ENCODE measurements around the gene DDX54. TPM values are rescaled to one million over a fixed set of nuclear protein-coding genes. Genes with fewer than 3 reads are reported as not detected.

DDX54 gene
- polyA plus RNA-seq, 1 donor: 51.1 TPM

GRCh38 chr12:113134071-113134470 is 51.2 kb downstream of the DDX54 start:
- no peak for DNase-seq
- Histone ChIP-seq H3K36me3 (ENCODE audit: control insufficient read depth, insufficient read depth, low read length) (no peaks in the 10 kb centered on the region), H3K27me3 (ENCODE audit: control insufficient read depth, insufficient read depth, low read length) (peaks cover 21% of the 10 kb centered on the region), H3K4me3 (ENCODE audit: low read length) (no peak overlapping the region), H3K9me3 (ENCODE audit: control insufficient read depth, low read depth, low read length) (no peaks in the 10 kb centered on the region), H3K27ac (ENCODE audit: low read length) (no peak overlapping the region), H3K4me1 (ENCODE audit: control insufficient read depth, insufficient read depth, low read length) (no peaks in the 10 kb centered on the region)
- no CpG with 5 or more reads among the region's 2 CpGs for WGBS (ENCODE audit: insufficient coverage, low lambda C conversion rate)

GRCh38 chr12:113133666-113134065 is 51.6 kb downstream of the DDX54 start:
- no CpG with 5 or more reads among the region's 3 CpGs for WGBS (ENCODE audit: insufficient coverage, low lambda C conversion rate)
- Histone ChIP-seq H3K36me3 (ENCODE audit: control insufficient read depth, insufficient read depth, low read length) (no peaks in the 10 kb centered on the region), H3K4me3 (ENCODE audit: low read length) (no peak overlapping the region), H3K27me3 (ENCODE audit: control insufficient read depth, insufficient read depth, low read length) (peaks cover 21% of the 10 kb centered on the region), H3K27ac (ENCODE audit: low read length) (no peak overlapping the region), H3K9me3 (ENCODE audit: control insufficient read depth, low read depth, low read length) (no peaks in the 10 kb centered on the region), H3K4me1 (ENCODE audit: control insufficient read depth, insufficient read depth, low read length) (no peaks in the 10 kb centered on the region)
- DNase-seq: no peak

GRCh38 chr12:113133036-113133435 is 52.2 kb downstream of the DDX54 start:
- Histone ChIP-seq H3K27ac (ENCODE audit: low read length) (no peak overlapping the region), H3K4me1 (ENCODE audit: control insufficient read depth, insufficient read depth, low read length) (no peaks in the 10 kb centered on the region), H3K4me3 (ENCODE audit: low read length) (no peak overlapping the region), H3K36me3 (ENCODE audit: control insufficient read depth, insufficient read depth, low read length) (no peaks in the 10 kb centered on the region), H3K9me3 (ENCODE audit: control insufficient read depth, low read depth, low read length) (no peaks in the 10 kb centered on the region), H3K27me3 (ENCODE audit: control insufficient read depth, insufficient read depth, low read length) (peaks cover 21% of the 10 kb centered on the region)
- no CpG with 5 or more reads among the region's 6 CpGs for WGBS (ENCODE audit: insufficient coverage, low lambda C conversion rate)
- no peak for DNase-seq

- H3K36me3 ChIP-seq (ENCODE audit: control insufficient read depth, insufficient read depth, low read length): no peaks in the 10 kb centered on the region
- no peak for DNase-seq
- H3K27ac ChIP-seq (ENCODE audit: low read length): no peak overlapping the region
- WGBS (ENCODE audit: insufficient coverage, low lambda C conversion rate): no CpG with 5 or more reads among the region's 1 CpG
- H3K4me3 ChIP-seq (ENCODE audit: low read length): no peak overlapping the region
- peaks cover 31% of the 10 kb centered on the region for H3K27me3 ChIP-seq (ENCODE audit: control insufficient read depth, insufficient read depth, low read length)
- H3K9me3 ChIP-seq (ENCODE audit: control insufficient read depth, low read depth, low read length): no peaks in the 10 kb centered on the region
- no peaks in the 10 kb centered on the region for H3K4me1 ChIP-seq (ENCODE audit: control insufficient read depth, insufficient read depth, low read length)
Observed at GRCh38 chr12:113131556-113131955, 53.7 kb downstream of the DDX54 start.

- Histone ChIP-seq H3K36me3 (ENCODE audit: control insufficient read depth, insufficient read depth, low read length) (no peaks in the 10 kb centered on the region), H3K4me1 (ENCODE audit: control insufficient read depth, insufficient read depth, low read length) (no peaks in the 10 kb centered on the region), H3K27me3 (ENCODE audit: control insufficient read depth, insufficient read depth, low read length) (peaks cover 22% of the 10 kb centered on the region), H3K27ac (ENCODE audit: low read length) (no peak overlapping the region), H3K4me3 (ENCODE audit: low read length) (no peak overlapping the region), H3K9me3 (ENCODE audit: control insufficient read depth, low read depth, low read length) (no peaks in the 10 kb centered on the region)
- DNase-seq: no peak
- no CpG with 5 or more reads among the region's 18 CpGs for WGBS (ENCODE audit: insufficient coverage, low lambda C conversion rate)
Observed at GRCh38 chr12:113130457-113131135, 54.7 kb downstream of the DDX54 start.

GRCh38 chr12:113129664-113130456 is 55.4 kb downstream of the DDX54 start:
- DNase-seq: no peak
- H3K27me3 ChIP-seq (ENCODE audit: control insufficient read depth, insufficient read depth, low read length): peaks cover 16% of the 10 kb centered on the region
- no peaks in the 10 kb centered on the region for H3K36me3 ChIP-seq (ENCODE audit: control insufficient read depth, insufficient read depth, low read length)
- H3K4me1 ChIP-seq (ENCODE audit: control insufficient read depth, insufficient read depth, low read length): no peaks in the 10 kb centered on the region
- no peaks in the 10 kb centered on the region for H3K9me3 ChIP-seq (ENCODE audit: control insufficient read depth, low read depth, low read length)
- no CpG with 5 or more reads among the region's 17 CpGs for WGBS (ENCODE audit: insufficient coverage, low lambda C conversion rate)
- H3K4me3 ChIP-seq (ENCODE audit: low read length): no peak overlapping the region
- no peak overlapping the region for H3K27ac ChIP-seq (ENCODE audit: low read length)

GRCh38 chr12:113128802-113129663 is 56.2 kb downstream of the DDX54 start:
- Histone ChIP-seq H3K4me3 (ENCODE audit: low read length) (no peak overlapping the region), H3K36me3 (ENCODE audit: control insufficient read depth, insufficient read depth, low read length) (no peaks in the 10 kb centered on the region), H3K4me1 (ENCODE audit: control insufficient read depth, insufficient read depth, low read length) (no peaks in the 10 kb centered on the region), H3K9me3 (ENCODE audit: control insufficient read depth, low read depth, low read length) (no peaks in the 10 kb centered on the region), H3K27ac (ENCODE audit: low read length) (no peak overlapping the region), H3K27me3 (ENCODE audit: control insufficient read depth, insufficient read depth, low read length) (peaks cover 10% of the 10 kb centered on the region)
- no peak for DNase-seq
- WGBS (ENCODE audit: insufficient coverage, low lambda C conversion rate): no CpG with 5 or more reads among the region's 9 CpGs

- H3K27me3 ChIP-seq (ENCODE audit: control insufficient read depth, insufficient read depth, low read length): peaks cover 10% of the 10 kb centered on the region
- WGBS (ENCODE audit: insufficient coverage, low lambda C conversion rate): no CpG with 5 or more reads among the region's 15 CpGs
- no peaks in the 10 kb centered on the region for H3K9me3 ChIP-seq (ENCODE audit: control insufficient read depth, low read depth, low read length)
- no peak overlapping the region for H3K4me3 ChIP-seq (ENCODE audit: low read length)
- DNase-seq: no peak
- no peaks in the 10 kb centered on the region for H3K36me3 ChIP-seq (ENCODE audit: control insufficient read depth, insufficient read depth, low read length)
- H3K4me1 ChIP-seq (ENCODE audit: control insufficient read depth, insufficient read depth, low read length): no peaks in the 10 kb centered on the region
- no peak overlapping the region for H3K27ac ChIP-seq (ENCODE audit: low read length)
Observed at GRCh38 chr12:113127791-113128199, 57.5 kb downstream of the DDX54 start.

GRCh38 chr12:113120670-113121370 is 64.5 kb downstream of the DDX54 start:
- WGBS (ENCODE audit: insufficient coverage, low lambda C conversion rate): no CpG with 5 or more reads among the region's 3 CpGs
- H3K4me1 ChIP-seq (ENCODE audit: control insufficient read depth, insufficient read depth, low read length): no peaks in the 10 kb centered on the region
- H3K4me3 ChIP-seq (ENCODE audit: low read length): no peak overlapping the region
- no peaks in the 10 kb centered on the region for H3K36me3 ChIP-seq (ENCODE audit: control insufficient read depth, insufficient read depth, low read length)
- DNase-seq: no peak
- H3K27ac ChIP-seq (ENCODE audit: low read length): no peak overlapping the region
- H3K9me3 ChIP-seq (ENCODE audit: control insufficient read depth, low read depth, low read length): no peaks in the 10 kb centered on the region
- H3K27me3 ChIP-seq (ENCODE audit: control insufficient read depth, insufficient read depth, low read length): peaks cover 5% of the 10 kb centered on the region
